ENCODE results near the gene PCCA.

GRCh38 chr13:100529666-100530377, 440.9 kb downstream of the PCCA start:
- TF ChIP-seq POLR2A (IDR thresholded peaks at IDR 0.05; ENCODE audit: low read length) (no peak), GATA1 (IDR thresholded peaks at IDR 0.05; ENCODE audit: low read depth, low read length) (no peak)

Measured in erythroblast (primary cell).